T-cell (primary cell): ENCODE data around the gene MRPL27. TPM values are rescaled to one million over a fixed set of nuclear protein-coding genes. Genes with fewer than 3 reads are reported as not detected.
A peak's percentile ranks its signal among the peaks of the same experiment; 100 is the strongest.
"Not testable (repeated sequence)": the region's sequence is repeated elsewhere in the genome, so short reads cannot be mapped to it uniquely, and the experiment has no call there.

Source experiments
- ATAC-seq, 4 experiments: fragments of 200-7000 bp in 3 of 4; fragments of 150-1000 bp in 1 of 4; cut with Tn5 transposase; replicated peaks in 1 of 4; 1 replicate in 3 of 4; 2 replicates in 1 of 4; pipeline ENCODE4 v1.10.0; 2021; ENCODE audit warnings: moderate library complexity in 3 of 4, mild to moderate bottlenecking in 2 of 4, moderate number of reproducible peaks in 1 of 4
- CTCF ChIA-PET, 2 donors: fragments of 300-600 bp; sonication (Branson Sonifier 250); formaldehyde crosslinking; loops; one replicate each; lab custom pipeline; 2022; ENCODE audit warnings: antibody characterized with exemption in 2 of 2; lab: Charles Lee
- POLR2A ChIA-PET, 2 donors: fragments of 300-600 bp; sonication (Branson Sonifier 250); formaldehyde crosslinking; loops; one replicate each; lab custom pipeline; 2022; ENCODE audit warnings: antibody characterized with exemption in 2 of 2; lab: Charles Lee
- DNase-seq, 35 experiments: peaks; one replicate each; pipeline versions ENCODE4 v3.0.0 to v3.0.0-alpha.2; 2013 to 2023
- H3K27ac ChIP-seq: one replicate; pipeline ENCODE4 v1.5.1; 2013; ENCODE audit warnings: low read length
- H3K27me3 ChIP-seq, 2 experiments: replicated peaks in 1 of 2; 1 replicate in 1 of 2; 2 replicates in 1 of 2; pipeline versions ENCODE4 v1.6.1 to v1.7.0; 2013; ENCODE audit warnings: low read length in 1 of 2, mixed read lengths in 1 of 2; ENCODE audit not compliant: control insufficient read depth in 2 of 2, insufficient read depth in 2 of 2; ENCODE audit errors: extremely low read depth in 1 of 2
- H3K36me3 ChIP-seq, 2 donors: 1 replicate in 1 of 2; 2 replicates in 1 of 2; pipeline versions ENCODE4 v1.6.1 to v1.7.0; 2013; ENCODE audit warnings: low read length in 1 of 2; ENCODE audit not compliant: control insufficient read depth in 2 of 2, insufficient read depth in 1 of 2; ENCODE audit errors: extremely low read depth in 1 of 2
- H3K4me1 ChIP-seq, 2 experiments: 1 replicate in 1 of 2; 2 replicates in 1 of 2; pipeline versions ENCODE4 v1.6.1 to v1.7.0; 2013; ENCODE audit warnings: low read length in 2 of 2, mixed read lengths in 1 of 2; ENCODE audit not compliant: insufficient read depth in 2 of 2, control insufficient read depth in 1 of 2; ENCODE audit errors: extremely low read depth in 1 of 2
- H3K4me3 ChIP-seq, 2 donors: 1 replicate in 1 of 2; 2 replicates in 1 of 2; pipeline versions ENCODE4 v1.5.1 to v1.7.0; 2013; ENCODE audit warnings: mild to moderate bottlenecking in 2 of 2, low read length in 1 of 2, moderate library complexity in 1 of 2; ENCODE audit not compliant: control insufficient read depth in 1 of 2; ENCODE audit errors: extremely low read depth in 1 of 2
- H3K9me3 ChIP-seq: 2 replicates; pipeline ENCODE4 v1.7.0; 2013
- H3K27ac Mint-ChIP-seq, 2 donors: one replicate each; pipeline ENCODE4 v1.8.0; 2020 to 2021; ENCODE audit warnings: mild to moderate bottlenecking in 2 of 2, mixed read lengths in 2 of 2
- H3K27me3 Mint-ChIP-seq, 2 donors: one replicate each; pipeline ENCODE4 v1.8.0; 2021 to 2022; ENCODE audit warnings: mixed read lengths in 2 of 2
- H3K36me3 Mint-ChIP-seq: one replicate; pipeline ENCODE4 v1.8.0; 2021; ENCODE audit warnings: mixed read lengths
- H3K4me1 Mint-ChIP-seq, 3 donors: one replicate each; pipeline ENCODE4 v1.8.0; 2020 to 2022; ENCODE audit warnings: mixed read lengths in 3 of 3, mild to moderate bottlenecking in 1 of 3
- H3K4me3 Mint-ChIP-seq, 3 donors: one replicate each; pipeline ENCODE4 v1.8.0; 2020 to 2022; ENCODE audit warnings: mild to moderate bottlenecking in 3 of 3, mixed read lengths in 3 of 3, moderate library complexity in 3 of 3
- H3K9me3 Mint-ChIP-seq, 3 donors: one replicate each; pipeline ENCODE4 v1.8.0; 2020 to 2022; ENCODE audit warnings: mixed read lengths in 3 of 3
- WGBS: methylation state at CpG from one replicate; pipeline ENCODE4 v1.1.5; 2013; ENCODE audit warnings: missing lambda C conversion rate; ENCODE audit not compliant: insufficient coverage; 5-methylcytosine and 5-hydroxymethylcytosine counted together
- total RNA-seq, 35 experiments: library from RNA in 6 of 35; stranded (reverse) in 6 of 35; fragments of 120-200 nt in 1 of 35; gene quantifications; one replicate each; pipeline versions ENCODE4 v1.2.1 to v1.2.4 and lab custom pipeline; 2013 to 2026

MRPL27 gene
- total RNA-seq, 5 donors from 2014 or later (not counting 1 experiment from before 2014, with no cell fraction given), result 26.0 to 35.0 (median 31.2) TPM

DNA sequence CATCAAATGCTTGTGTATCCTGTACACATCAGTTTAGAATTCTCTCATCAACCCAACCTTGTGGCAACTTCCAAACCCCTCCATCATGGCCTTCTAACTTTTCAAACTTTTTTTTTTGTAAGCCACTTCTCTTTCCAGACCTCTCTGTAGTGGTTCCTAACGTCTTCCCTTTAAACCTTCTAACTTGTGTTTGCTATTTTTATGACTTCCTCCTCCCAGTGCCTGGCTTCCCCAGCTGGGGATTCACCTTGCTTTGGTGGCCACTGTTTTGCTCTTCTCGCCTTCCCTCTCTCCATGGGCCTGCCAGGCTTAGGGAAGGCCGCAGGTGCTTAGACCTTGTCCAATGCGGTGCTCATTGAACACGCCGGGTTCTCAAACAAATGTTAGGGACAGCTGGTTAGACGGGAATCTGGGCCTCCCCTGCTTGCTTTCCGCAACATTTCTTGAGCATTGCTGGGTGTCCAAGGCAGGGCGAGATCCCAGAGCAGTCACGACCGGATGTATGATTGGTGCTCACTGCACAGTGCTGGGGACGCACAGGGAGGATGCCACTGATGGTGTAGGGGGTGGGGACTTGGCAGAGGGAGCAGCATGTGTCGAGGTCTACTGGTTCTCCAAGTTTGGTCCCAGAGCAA lies 28.1 kb downstream of the MRPL27 start:
- H3K9me3 ChIP-seq, result no peaks in the 10 kb centered on the region
- H3K27ac ChIP-seq, result no peak overlapping the region
- H3K27me3 ChIP-seq, result peaks cover 0 to 4% of the 10 kb centered on the region in 2 experiments
- Mint-ChIP-seq H3K36me3 (no peaks in the 10 kb centered on the region), H3K4me1 (peaks cover 30 to 38% (median 30%) of the 10 kb centered on the region in 3 donors), H3K27ac (peak overlapping the region in 1 of 2 donors; percentile 74), H3K9me3 (no peaks in the 10 kb centered on the region), H3K27me3 (no peaks in the 10 kb centered on the region), H3K4me3 (peak overlapping the region; percentile 73 to 82 (median 77))
- ChIA-PET POLR2A (interaction anchor here in 1 of 2 donors (0.6 kb wide), 1 partner anchor 542 kb away, joined by 4 read pairs; no protein-coding TSS in a partner anchor), CTCF (interaction anchor here in 1 of 2 donors (0.6 kb wide), 1 partner anchor 53 kb away, joined by 3 read pairs; no protein-coding TSS in a partner anchor)
- H3K4me3 ChIP-seq, result no peak overlapping the region
- H3K4me1 ChIP-seq, result peaks cover 8 to 31% of the 10 kb centered on the region in 2 experiments
- no peaks in the 10 kb centered on the region for H3K36me3 ChIP-seq
- no peak for ATAC-seq
- WGBS, result 92% methylated on average over 12 of the region's 13 CpGs
- peak in 2 of 35 experiments; percentile 12 to 18 for DNase-seq

DNA sequence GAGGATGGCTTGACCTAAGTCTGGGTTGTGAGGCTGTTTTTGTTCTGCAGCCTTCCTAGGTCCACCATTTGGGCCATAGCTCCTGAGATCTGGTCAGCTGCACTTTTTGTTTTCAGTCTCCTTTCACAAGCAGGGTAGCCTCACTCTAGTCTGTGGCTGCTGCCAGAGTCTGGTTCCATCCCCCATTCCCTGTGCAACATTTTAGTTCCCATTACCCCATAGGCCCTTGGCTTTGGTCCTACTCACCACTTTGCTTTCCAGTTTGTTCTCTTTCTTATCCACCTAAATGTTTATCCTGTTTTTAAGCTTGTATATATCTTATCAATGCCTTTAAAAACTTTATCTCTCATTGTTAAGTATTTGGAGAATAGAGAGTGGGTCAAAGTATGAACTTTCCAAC lies 33.6 kb downstream of the MRPL27 start:
- Histone ChIP-seq H3K36me3 (no peaks in the 10 kb centered on the region), H3K27me3 (peaks cover 0 to 4% of the 10 kb centered on the region in 2 experiments), H3K4me3 (no peak overlapping the region), H3K27ac (no peak overlapping the region), H3K4me1 (no peaks in the 10 kb centered on the region), H3K9me3 (peaks cover 2% of the 10 kb centered on the region)
- no peak for ATAC-seq
- peaks cover 0 to under 1% (median 0%) of the 10 kb centered on the region in 3 donors for H3K4me1 Mint-ChIP-seq
- no peak overlapping the region for H3K27ac Mint-ChIP-seq
- H3K36me3 Mint-ChIP-seq, result no peaks in the 10 kb centered on the region
- no peak for DNase-seq
- ChIA-PET CTCF (no interaction called here), POLR2A (no interaction called here)
- H3K27me3 Mint-ChIP-seq, result no peaks in the 10 kb centered on the region
- H3K9me3 Mint-ChIP-seq, result peaks cover 0 to 11% (median 4%) of the 10 kb centered on the region in 3 donors
- no peak overlapping the region for H3K4me3 Mint-ChIP-seq

DNA sequence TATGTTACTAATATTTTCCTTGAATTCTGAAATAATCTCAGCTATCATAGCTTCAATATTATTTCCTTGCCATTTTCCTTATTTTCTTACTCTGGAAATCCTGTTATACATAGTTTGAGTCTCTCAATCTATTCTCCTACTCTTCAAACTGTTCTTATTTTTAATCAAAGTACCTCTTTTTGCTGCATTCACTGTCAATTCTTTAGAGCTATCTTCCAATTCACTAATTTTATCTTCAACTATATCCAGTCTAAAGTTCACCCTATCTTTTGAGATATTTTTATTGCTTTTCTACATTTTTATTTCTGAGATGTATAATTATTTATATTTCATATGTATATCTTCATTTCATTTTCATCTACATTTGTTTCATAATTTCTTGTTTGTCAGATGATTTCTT lies 34.3 kb downstream of the MRPL27 start:
- Mint-ChIP-seq H3K4me1 (peaks cover 3 to 4% (median 4%) of the 10 kb centered on the region in 3 donors), H3K27ac (no peak overlapping the region), H3K4me3 (no peak overlapping the region), H3K36me3 (no peaks in the 10 kb centered on the region), H3K27me3 (no peaks in the 10 kb centered on the region), H3K9me3 (peaks cover 0 to 11% (median 4%) of the 10 kb centered on the region in 3 donors)
- peaks cover 2% of the 10 kb centered on the region for H3K9me3 ChIP-seq
- H3K4me1 ChIP-seq, result no peaks in the 10 kb centered on the region
- peaks cover 0 to 4% of the 10 kb centered on the region in 2 experiments for H3K27me3 ChIP-seq
- no peak overlapping the region for H3K4me3 ChIP-seq
- ChIA-PET POLR2A (no interaction called here), CTCF (no interaction called here)
- no peaks in the 10 kb centered on the region for H3K36me3 ChIP-seq
- ATAC-seq (no peak), DNase-seq (no peak)
- no peak overlapping the region for H3K27ac ChIP-seq

DNA sequence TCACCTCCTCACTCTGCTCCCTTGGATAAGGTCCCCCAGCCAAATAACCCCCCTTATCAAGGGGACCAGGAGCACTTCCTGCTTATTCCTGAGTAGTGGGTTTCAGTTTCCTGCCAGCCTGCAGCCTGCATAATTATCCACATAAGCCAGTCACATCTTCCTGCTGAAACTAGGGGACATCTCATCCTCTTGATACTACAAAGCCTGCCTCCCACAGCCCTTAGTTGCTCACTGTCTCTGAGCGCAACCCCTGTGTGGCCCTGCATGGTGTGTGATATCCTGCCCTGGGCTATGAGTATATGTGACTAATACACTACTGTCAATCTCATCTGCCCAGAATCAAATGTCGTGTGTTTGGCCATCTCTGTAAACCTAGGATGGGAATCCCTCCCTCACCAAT lies 35.0 kb downstream of the MRPL27 start:
- CTCF ChIA-PET, result no interaction called here
- Mint-ChIP-seq H3K36me3 (no peaks in the 10 kb centered on the region), H3K4me1 (peaks cover 7 to 8% (median 8%) of the 10 kb centered on the region in 3 donors), H3K27ac (no peak overlapping the region), H3K27me3 (no peaks in the 10 kb centered on the region), H3K4me3 (no peak overlapping the region), H3K9me3 (peaks cover 0 to 11% (median 4%) of the 10 kb centered on the region in 3 donors)
- Histone ChIP-seq H3K27ac (no peak overlapping the region), H3K27me3 (peaks cover 0 to 7% of the 10 kb centered on the region in 2 experiments), H3K4me1 (peaks cover 0 to 2% of the 10 kb centered on the region in 2 experiments), H3K36me3 (no peaks in the 10 kb centered on the region), H3K9me3 (peaks cover 2% of the 10 kb centered on the region), H3K4me3 (no peak overlapping the region)
- POLR2A ChIA-PET, result no interaction called here
- no CpG with 5 or more reads among the region's 2 CpGs for WGBS
- ATAC-seq (no peak), DNase-seq (no peak)

DNA sequence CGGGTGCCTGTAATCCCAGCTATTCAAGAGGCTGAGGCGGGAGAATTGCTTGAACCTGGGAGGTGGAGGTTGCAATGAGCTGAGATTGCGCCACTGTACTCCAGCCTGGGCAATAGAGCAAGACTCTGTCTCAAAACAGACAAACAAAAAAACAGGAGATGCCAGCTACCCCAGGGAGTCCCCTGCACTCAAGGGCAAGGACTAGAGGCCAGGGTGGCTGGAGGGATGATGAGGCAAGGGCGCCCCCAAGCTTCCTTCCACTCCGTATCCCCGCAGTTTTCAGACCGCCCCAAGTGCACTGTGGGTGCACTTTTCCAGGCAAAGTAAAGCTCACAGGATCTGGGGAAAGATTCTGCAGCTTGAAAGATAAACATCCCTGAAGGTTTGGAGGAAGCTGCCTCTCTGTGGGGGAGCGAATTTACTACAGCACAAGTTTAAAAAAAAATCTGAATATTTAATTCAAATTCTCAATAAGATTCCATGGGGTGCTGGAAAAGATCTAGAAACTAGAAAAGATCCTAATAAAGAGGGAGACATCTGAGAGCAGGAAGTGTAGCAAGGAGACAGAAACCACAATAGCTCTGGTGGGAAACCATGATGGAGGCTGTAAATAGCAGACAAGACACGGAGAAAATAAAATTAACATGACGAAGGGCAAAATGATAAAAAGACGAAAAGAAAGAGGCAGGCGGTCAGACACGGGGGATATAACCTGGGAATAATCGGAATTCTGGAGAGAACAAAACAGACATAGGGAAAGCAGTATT lies 39.5 kb downstream of the MRPL27 start:
- CTCF ChIA-PET, result interaction anchor here (0.6 kb wide), 2 partner anchors 38 to 459 kb away, joined by 3 to 4 read pairs; no protein-coding TSS in a partner anchor
- H3K27me3 ChIP-seq, result peaks cover 0 to 29% of the 10 kb centered on the region in 2 experiments
- H3K27ac ChIP-seq, POLR2A ChIA-PET, H3K4me1 ChIP-seq, H3K4me3 ChIP-seq, H3K9me3 Mint-ChIP-seq, H3K36me3 Mint-ChIP-seq, H3K27ac Mint-ChIP-seq, H3K36me3 ChIP-seq, DNase-seq, ATAC-seq, H3K9me3 ChIP-seq: not testable (repeated sequence)
- Mint-ChIP-seq H3K4me1 (peaks cover 7 to 11% (median 8%) of the 10 kb centered on the region in 3 donors), H3K27me3 (peaks cover 3 to 10% of the 10 kb centered on the region in 2 donors), H3K4me3 (peak overlapping the region in 2 of 3 donors; percentile 39 to 60)
- 100% methylated on average over 2 of the region's 14 CpGs for WGBS

DNA sequence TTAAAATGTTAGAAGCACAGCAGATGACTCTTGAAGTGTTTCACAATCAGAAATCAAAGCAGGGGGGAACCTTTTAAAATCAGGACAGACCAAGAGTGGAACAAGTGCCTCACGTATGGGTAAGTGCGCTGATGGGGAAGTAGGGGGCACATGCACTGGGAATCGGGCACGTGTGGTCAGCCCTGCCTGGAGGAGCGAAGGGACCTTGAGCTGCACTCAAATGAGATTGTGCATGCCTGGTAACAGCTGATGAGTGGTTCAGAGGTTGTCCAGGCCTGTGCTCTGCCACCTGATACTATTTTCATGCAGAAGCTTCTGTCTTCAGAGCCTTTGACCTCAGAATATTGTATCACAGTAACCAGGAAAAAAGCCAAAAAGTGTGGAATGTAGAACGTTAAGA lies 40.8 kb downstream of the MRPL27 start:
- peaks cover 0 to 2% of the 10 kb centered on the region in 2 experiments for H3K4me1 ChIP-seq
- H3K4me3 ChIP-seq, result no peak overlapping the region
- H3K9me3 ChIP-seq, result no peaks in the 10 kb centered on the region
- no peak overlapping the region for H3K27ac Mint-ChIP-seq
- POLR2A ChIA-PET, result no interaction called here
- no peaks in the 10 kb centered on the region for H3K36me3 ChIP-seq
- no peaks in the 10 kb centered on the region for H3K9me3 Mint-ChIP-seq
- DNase-seq, result no peak
- WGBS, result 83% methylated on average over 5 of the region's 6 CpGs
- peaks cover 7 to 11% (median 8%) of the 10 kb centered on the region in 3 donors for H3K4me1 Mint-ChIP-seq
- no peak for ATAC-seq
- CTCF ChIA-PET, result no interaction called here
- H3K27me3 ChIP-seq, result peaks cover 0 to 29% of the 10 kb centered on the region in 2 experiments
- no peak overlapping the region for H3K27ac ChIP-seq
- H3K27me3 Mint-ChIP-seq, result peaks cover 3 to 10% of the 10 kb centered on the region in 2 donors
- H3K36me3 Mint-ChIP-seq, result no peaks in the 10 kb centered on the region
- no peak overlapping the region for H3K4me3 Mint-ChIP-seq
